HG02763 (cell line): ENCODE measurements around the gene CRACDL.

Experiments used
- ATAC-seq: cut with Tn5 transposase; IDR thresholded peaks from one replicate; pipeline ENCODE4 v1.9.1; 2021; ENCODE audit warnings: mild to moderate bottlenecking, moderate library complexity; ENCODE audit not compliant: unreplicated experiment

The CRACDL gene

GRCh38 chr2:98924910-98925309 lies 11.1 kb downstream of the CRACDL start:
- ATAC-seq: no peak

GRCh38 chr2:98924038-98924830 lies 11.8 kb downstream of the CRACDL start:
- no peak for ATAC-seq

DNA sequence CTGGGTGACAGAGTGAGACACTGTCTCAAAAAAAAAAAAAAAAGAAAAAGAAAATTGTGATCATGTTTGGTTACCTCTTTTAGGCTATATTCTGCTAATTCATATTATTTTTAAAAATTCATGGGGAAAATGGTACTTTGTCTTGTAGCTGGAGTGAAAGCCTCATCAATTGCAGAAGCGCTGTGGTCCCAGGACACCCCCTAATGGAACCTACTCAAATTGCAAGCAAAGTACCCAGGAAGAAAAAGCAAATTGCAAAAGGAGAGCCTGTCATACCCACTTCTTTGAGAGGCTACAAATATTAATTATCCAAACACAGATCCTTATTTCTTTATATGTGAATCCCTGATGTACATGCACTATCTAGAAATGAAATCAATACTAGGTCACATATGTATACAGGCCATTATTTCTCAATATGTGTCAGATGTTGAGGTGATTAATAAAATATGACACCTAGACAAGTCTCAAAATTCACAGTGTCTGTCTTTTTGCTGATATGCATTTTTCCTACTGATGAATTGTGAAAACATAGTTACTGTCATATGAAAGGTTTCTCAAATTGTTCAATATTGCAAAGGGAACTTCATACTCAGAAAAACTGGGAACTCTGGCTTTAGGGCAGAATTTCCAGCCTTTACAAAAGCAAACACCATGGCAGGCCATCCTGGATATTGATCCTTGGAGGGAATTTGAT lies 12.6 kb downstream of the CRACDL start:
- ATAC-seq: no peak

GRCh38 chr2:98921062-98921461 lies 15.0 kb downstream of the CRACDL start:
- ATAC-seq: no peak

DNA sequence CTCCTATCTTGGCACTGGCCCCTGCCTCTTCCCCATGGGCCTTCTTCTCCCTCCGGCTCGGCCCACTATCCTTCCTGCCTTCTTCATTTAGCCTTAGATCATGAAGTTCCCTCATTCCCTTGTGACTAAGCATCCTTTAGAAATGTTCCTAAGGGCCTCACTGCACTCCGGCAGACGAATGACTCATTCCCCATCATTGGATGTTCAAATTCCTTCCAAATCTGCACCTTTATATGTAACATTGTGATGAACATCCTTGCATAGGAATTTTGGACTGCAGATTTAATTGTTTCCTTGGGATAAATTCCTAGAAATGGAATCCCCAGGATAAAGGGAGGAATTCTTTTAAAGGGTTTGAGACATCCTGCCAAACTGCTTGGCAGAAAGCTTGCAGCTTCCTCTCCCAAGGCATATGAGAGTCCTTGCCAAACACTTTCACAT lies 19.0 kb downstream of the CRACDL start:
- no peak for ATAC-seq

DNA sequence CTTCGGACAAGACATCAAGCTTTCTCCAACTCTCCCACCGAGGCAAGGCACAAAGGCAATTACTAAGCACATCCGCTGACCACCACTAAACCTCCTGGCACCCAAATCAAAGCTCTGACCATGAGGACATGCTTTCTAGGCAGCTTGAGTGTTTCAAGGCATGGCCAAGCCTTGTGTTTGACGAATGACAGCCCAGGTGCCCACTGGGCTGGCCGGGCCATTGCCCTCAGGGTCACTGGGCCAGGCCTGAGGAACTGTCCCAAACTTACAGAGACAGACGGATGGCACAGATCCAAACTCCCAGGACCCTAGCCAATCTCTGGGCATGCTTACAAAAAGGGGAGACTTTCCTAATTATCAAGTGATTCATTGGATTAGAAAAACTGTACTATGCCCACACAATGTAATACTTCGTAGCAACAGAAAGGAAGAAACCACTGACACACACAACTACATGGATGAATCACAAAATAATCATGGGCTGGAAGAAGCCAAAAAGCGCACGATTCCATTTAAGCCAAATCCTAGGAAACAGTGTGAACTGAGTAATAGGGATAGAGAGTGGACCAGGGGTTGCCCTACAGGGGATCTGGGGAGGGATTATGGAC lies 20.2 kb downstream of the CRACDL start:
- ATAC-seq: no peak

GRCh38 chr2:98914713-98915580 lies 21.1 kb downstream of the CRACDL start:
- no peak for ATAC-seq

GRCh38 chr2:98913916-98914712 lies 21.9 kb downstream of the CRACDL start:
- no peak for ATAC-seq

GRCh38 chr2:98912957-98913915 lies 22.8 kb downstream of the CRACDL start:
- no peak for ATAC-seq

- ATAC-seq: no peak
Measured at GRCh38 chr2:98912221-98912851, 23.7 kb downstream of the CRACDL start.

DNA sequence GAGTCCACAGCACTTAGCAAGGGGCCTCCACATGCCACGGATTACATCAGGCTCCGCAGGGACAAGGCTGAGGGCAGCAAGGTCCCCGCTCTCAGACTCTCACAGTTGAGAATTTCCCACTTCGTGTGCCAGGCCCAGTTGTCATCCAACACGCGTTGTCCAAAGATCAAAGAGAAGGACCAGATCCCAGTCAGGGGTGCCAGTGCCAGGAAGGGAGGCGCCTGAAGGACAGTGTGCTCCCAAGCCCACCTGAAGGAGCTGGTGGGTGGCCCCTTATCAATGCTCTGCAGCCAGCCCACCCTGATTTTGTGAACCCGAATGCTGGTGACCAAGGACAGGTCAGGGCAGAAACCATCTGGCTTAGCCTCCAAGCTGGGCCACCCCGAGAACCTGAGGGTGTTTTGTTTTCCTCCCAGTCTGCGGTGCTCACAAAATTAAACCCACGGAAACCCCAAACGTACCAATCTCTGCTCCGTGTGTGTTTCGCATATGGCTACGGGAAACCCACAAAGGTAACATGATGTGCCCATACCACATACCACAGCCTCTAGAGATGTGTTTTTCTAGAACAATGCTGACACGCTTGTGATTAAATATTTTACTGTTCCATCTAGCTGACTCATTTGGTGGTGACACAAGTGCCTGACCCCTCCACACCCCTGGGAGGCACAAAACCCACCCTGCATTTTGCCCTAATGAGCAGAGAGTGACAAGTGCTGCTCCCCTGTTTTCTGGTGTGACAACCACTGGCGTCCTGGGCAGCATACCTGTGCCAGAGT lies 24.5 kb downstream of the CRACDL start:
- ATAC-seq: no peak

GRCh38 chr2:98911126-98911375 lies 25.0 kb downstream of the CRACDL start:
- no peak for ATAC-seq

GRCh38 chr2:98910349-98911125 lies 25.5 kb downstream of the CRACDL start:
- ATAC-seq: no peak

DNA sequence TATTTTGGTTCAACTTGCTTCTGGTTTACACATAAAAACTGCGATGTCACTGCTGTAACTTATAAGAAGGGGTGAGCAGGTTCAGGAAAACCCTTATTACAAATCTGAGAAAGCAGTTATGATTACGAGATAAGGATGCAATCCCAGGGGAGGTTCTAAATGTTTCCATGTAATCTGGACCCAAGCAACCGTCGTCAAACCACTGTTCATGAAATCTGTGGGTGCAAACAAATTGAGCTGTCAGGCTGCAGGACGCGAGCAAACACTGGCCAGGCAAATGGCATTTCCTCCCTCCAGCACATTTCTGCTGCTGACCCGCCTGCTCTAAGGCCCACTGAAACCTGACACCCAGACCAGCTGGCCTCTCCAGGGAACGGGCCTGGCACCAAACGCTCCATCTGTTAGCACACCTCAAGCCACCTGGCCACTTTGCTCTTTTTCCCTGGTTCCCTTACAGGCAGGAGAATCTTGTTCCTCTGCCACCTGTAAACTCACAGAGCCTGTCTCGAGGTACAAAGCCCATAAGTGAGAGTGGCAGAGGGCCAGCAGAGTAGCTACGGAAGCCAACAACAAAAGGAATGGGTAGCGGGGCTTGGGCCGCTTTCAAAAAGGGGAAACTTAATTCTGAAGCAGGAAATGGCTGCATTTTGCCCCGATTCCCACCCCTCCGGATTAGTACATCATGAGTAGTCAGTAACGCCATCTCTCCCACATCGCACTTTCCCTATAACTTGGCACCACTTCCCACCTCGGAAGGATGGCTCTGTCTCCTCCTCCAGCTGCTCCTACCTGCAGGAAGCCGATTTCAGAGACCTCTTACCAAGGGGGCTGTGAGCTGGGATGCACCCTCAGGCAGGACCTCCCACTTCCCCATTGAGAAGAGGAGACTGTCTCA lies 26.5 kb downstream of the CRACDL start:
- ATAC-seq: no peak

DNA sequence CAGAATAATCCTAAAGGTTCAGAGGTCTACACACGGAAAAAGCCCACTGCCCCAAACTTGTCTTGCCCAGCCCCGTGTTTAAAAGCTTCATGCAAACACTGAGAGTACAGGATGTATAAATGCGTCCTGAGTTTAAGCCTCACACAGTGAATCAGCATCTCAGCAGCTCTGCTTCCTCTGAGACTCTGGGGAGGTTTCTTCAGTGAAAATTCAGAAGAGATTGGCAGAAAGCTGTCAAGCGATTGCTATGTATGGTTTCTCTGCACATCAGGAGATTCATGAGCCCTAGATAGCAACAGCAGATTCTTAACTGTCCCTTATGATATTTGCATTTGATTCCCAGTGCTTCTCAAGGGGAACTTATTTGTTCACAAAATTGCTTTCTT lies 27.1 kb downstream of the CRACDL start:
- no peak for ATAC-seq
